ENCODE data around the gene SPINK2.

- no peak for TF ChIP-seq TAF1 (IDR thresholded peaks at IDR 0.05; ENCODE audit: low read depth, low read length)
- no peak for TF ChIP-seq POLR2AphosphoS5 (IDR thresholded peaks at IDR 0.05; ENCODE audit: low read depth, low read length)
- TF ChIP-seq SPI1 (IDR thresholded peaks at IDR 0.05; ENCODE audit: low read depth, low read length): no peak
- no peak for TF ChIP-seq POLR2A (IDR thresholded peaks at IDR 0.05; ENCODE audit: low read depth, low read length)
These were observed 38.3 kb upstream of the SPINK2 start for GRCh38 chr4:56859841-56860240.

All from GM12891 (cell line).